SK-N-SH (cell line): ENCODE data around the gene RER1. TPM values are rescaled to one million over a fixed set of nuclear protein-coding genes. Genes with fewer than 3 reads are reported as not detected.

Experiments
- CTCF ChIA-PET: fragments of 300-600, 350-600 bp; formaldehyde crosslinking; extraction: SDS; loops from one replicate; lab custom pipeline; 2021; lab: Yijun Ruan, JAX
- POLR2A ChIA-PET: fragments of 350-600 bp; sonication (Branson Sonifier 250); formaldehyde crosslinking; extraction: SDS; loops from one replicate; lab custom pipeline; 2020; ENCODE audit warnings: antibody characterized with exemption, inconsistent platforms; lab: Yijun Ruan, JAX
- DNase-seq: peaks from one replicate; pipeline ENCODE4 v3.0.0; 2012
- H2AFZ ChIP-seq: fragments of 200-600 bp; sonication (generic); 2 replicates; pipeline ENCODE4 v1.8.1; 2016; ENCODE audit warnings: antibody characterized with exemption, mild to moderate bottlenecking, low read depth
- H3F3A ChIP-seq: fragments of 200-600 bp; sonication (generic); replicated peaks from 2 replicates; pipeline ENCODE3; 2016; ENCODE audit warnings: antibody characterized with exemption, mild to moderate bottlenecking; ENCODE audit not compliant: insufficient read depth
- H3K27ac ChIP-seq, 2 experiments: fragments of 200-500 bp in 1 of 2; fragments of 200-600 bp in 1 of 2; sonication (Bioruptor generic) in 1 of 2; sonication (generic), shearing (Covaris generic) in 1 of 2; 2 replicates each; pipeline versions ENCODE4 v1.5.1 to v1.6.1; 2014 to 2016; ENCODE audit warnings: low read depth in 2 of 2, inconsistent platforms in 1 of 2, low read length in 1 of 2, mild to moderate bottlenecking in 1 of 2, mixed read lengths in 1 of 2
- H3K27me3 ChIP-seq: fragments of 200-600 bp; sonication (generic), shearing (Covaris generic); 2 replicates; pipeline ENCODE4 v1.6.1; 2016; ENCODE audit warnings: mixed run types; ENCODE audit not compliant: insufficient read depth
- H3K36me3 ChIP-seq, 2 experiments: fragments of 200-500 bp in 1 of 2; fragments of 200-600 bp in 1 of 2; sonication (Bioruptor generic) in 1 of 2; sonication (generic) in 1 of 2; replicated peaks in 1 of 2; 2 replicates each; pipeline versions ENCODE3 to v1.5.1; 2014 to 2016; ENCODE audit warnings: low read length in 1 of 2, mild to moderate bottlenecking in 1 of 2; ENCODE audit not compliant: insufficient read depth in 2 of 2, control insufficient read depth in 1 of 2
- H3K4me1 ChIP-seq, 2 experiments: fragments of 200-500 bp in 1 of 2; fragments of 200-600 bp in 1 of 2; sonication (Bioruptor generic) in 1 of 2; sonication (generic), shearing (Covaris generic) in 1 of 2; 2 replicates each; pipeline versions ENCODE4 v1.5.1 to v1.6.1; 2014 to 2016; ENCODE audit warnings: low read depth in 1 of 2, low read length in 1 of 2, mixed run types in 1 of 2; ENCODE audit not compliant: insufficient read depth in 2 of 2, control insufficient read depth in 1 of 2
- H3K4me2 ChIP-seq: fragments of 200-600 bp; sonication (generic), shearing (Covaris generic); 2 replicates; pipeline ENCODE4 v1.6.1; 2017; ENCODE audit warnings: mixed run types
- H3K4me3 ChIP-seq, 2 experiments: fragments of 200-500 bp in 1 of 2; fragments of 200-600 bp in 1 of 2; sonication (Bioruptor generic) in 1 of 2; sonication (generic), shearing (Covaris generic) in 1 of 2; 2 replicates each; pipeline versions ENCODE4 v1.5.1 to v1.8.1; 2014 to 2016; ENCODE audit warnings: low read depth in 2 of 2, inconsistent platforms in 1 of 2, low read length in 1 of 2, mild to moderate bottlenecking in 1 of 2, mixed read lengths in 1 of 2, moderate library complexity in 1 of 2
- H3K79me2 ChIP-seq: fragments of 200-600 bp; sonication (generic); 2 replicates; pipeline ENCODE4 v1.8.1; 2017; ENCODE audit warnings: mild to moderate bottlenecking; ENCODE audit not compliant: insufficient read depth
- H3K9ac ChIP-seq: fragments of 200-600 bp; sonication (generic); 2 replicates; pipeline ENCODE4 v1.6.1; 2017; ENCODE audit warnings: mixed run types
- H3K9me2 ChIP-seq: fragments of 200-600 bp; sonication (generic); 2 replicates; pipeline ENCODE4 v1.6.1; 2017; ENCODE audit warnings: mixed run types
- H3K9me3 ChIP-seq: fragments of 200-600 bp; sonication (generic); 2 replicates; pipeline ENCODE4 v1.6.1; 2017; ENCODE audit warnings: mixed run types, mild to moderate bottlenecking, moderate library complexity
- H4K20me1 ChIP-seq: fragments of 200-600 bp; sonication (generic); 2 replicates; pipeline ENCODE4 v1.6.1; 2017; ENCODE audit warnings: mild to moderate bottlenecking, mixed run types; ENCODE audit not compliant: insufficient read depth
- EP300 ChIP-seq, 2 experiments: IDR thresholded peaks; 2 replicates each; pipeline versions ENCODE4 v1.4.0 to v1.6.1; 2012; ENCODE audit warnings: borderline replicate concordance in 1 of 2, low read depth in 1 of 2, low read length in 1 of 2
- EZH2phosphoT487 ChIP-seq: fragments of 200-600 bp; sonication (generic); IDR thresholded peaks from 2 replicates; pipeline ENCODE4 v1.6.1; 2017; ENCODE audit warnings: low read depth, mixed run types, mild to moderate bottlenecking, antibody characterized with exemption, moderate library complexity, borderline replicate concordance
- FOXJ3 ChIP-seq: sonication (generic); formaldehyde crosslinking; IDR thresholded peaks from 2 replicates; pipeline ENCODE4 v1.5.1; 2020; ENCODE audit warnings: mild to moderate bottlenecking, missing genetic modification reagents
- IRF3 ChIP-seq: fragments of 150-350 bp; IDR thresholded peaks from 2 replicates; pipeline ENCODE4 v1.6.1; 2016; ENCODE audit warnings: mild to moderate bottlenecking, low read depth, low read length
- MAX ChIP-seq: IDR thresholded peaks from 2 replicates; pipeline ENCODE4 v1.4.0; 2012; ENCODE audit warnings: low read depth
- MEF2A ChIP-seq: IDR thresholded peaks from 2 replicates; pipeline ENCODE4 v1.4.0; 2012; ENCODE audit warnings: low read depth, borderline replicate concordance
- RAD21 ChIP-seq: IDR thresholded peaks from 2 replicates; pipeline ENCODE4 v1.6.1; 2012; ENCODE audit warnings: mild to moderate bottlenecking, low read length
- RCOR1 ChIP-seq: fragments of 150-350 bp; IDR thresholded peaks from 2 replicates; pipeline ENCODE4 v1.6.1; 2017; ENCODE audit warnings: antibody characterized with exemption, low read length
- REST ChIP-seq: IDR thresholded peaks from 2 replicates; pipeline ENCODE4 v1.6.1; 2012; ENCODE audit warnings: mild to moderate bottlenecking, low read depth, low read length, moderate library complexity
- RFX5 ChIP-seq: IDR thresholded peaks from 2 replicates; pipeline ENCODE4 v1.6.1; 2012; ENCODE audit warnings: mild to moderate bottlenecking, improper control_type of control experiment, low read length
- USF2 ChIP-seq: fragments of 150-350 bp; IDR thresholded peaks from 2 replicates; pipeline ENCODE4 v1.6.1; 2017; ENCODE audit warnings: antibody characterized with exemption, low read length, low read depth, borderline replicate concordance
- WGBS: methylation state at CpG from one replicate; pipeline ENCODE4 v1.1.6; 2017; ENCODE audit warnings: low lambda C conversion rate; 5-methylcytosine and 5-hydroxymethylcytosine counted together
- polyA plus RNA-seq, 3 experiments: library from polyadenylated mRNA; depleted of rRNA; stranded (reverse); fragments of >200 nt; gene quantifications; 2 replicates each; pipeline ENCODE4 v1.2.3, GENCODE V29; 2012

RER1 gene
- polyA plus RNA-seq, 1 of the 3 experiments (the other 2 are of a cell fraction) = 181 TPM

GRCh38 chr1:2413495-2414296, 22.1 kb downstream of the RER1 start:
- peaks cover 12% of the 10 kb centered on the region for H3K27me3 ChIP-seq
- H3K36me3 ChIP-seq = peaks cover 0 to 11% of the 10 kb centered on the region in 2 experiments
- peak overlapping the region; percentile 80 to 99 for H3K4me3 ChIP-seq
- no peak for TF ChIP-seq EP300 (IDR thresholded peaks at IDR 0.05; ENCODE audit: borderline replicate concordance in 1 of 2, low read depth in 1 of 2, low read length in 1 of 2)
- no peak for TF ChIP-seq REST
- no peak for TF ChIP-seq USF2
- no peak for TF ChIP-seq RAD21
- no peak for TF ChIP-seq EZH2phosphoT487
- TF ChIP-seq RFX5 = no peak
- no peak for TF ChIP-seq RCOR1
- TF ChIP-seq FOXJ3 = no peak
- no peak for TF ChIP-seq MAX
- no peak for TF ChIP-seq IRF3
- TF ChIP-seq MEF2A = no peak
- TF ChIP-seq, all 33 proteins: peak for 0
- Histone ChIP-seq H3K9ac (peak overlapping the region; percentile 66; the same call in 1 of the 2 replicates), H3K4me1 (peaks cover 7 to 32% of the 10 kb centered on the region in 2 experiments; a peak in 1 of 4 replicates), H3K4me2 (peak overlapping the region; percentile 91), H3K9me2 (no peaks in the 10 kb centered on the region), H3K27ac (no peak overlapping the region; a peak in 1 of 4 replicates), H3F3A (no peaks in the 10 kb centered on the region), H3K79me2 (peaks cover 19% of the 10 kb centered on the region), H4K20me1 (no peaks in the 10 kb centered on the region), H2AFZ (no peak overlapping the region), H3K9me3 (no peaks in the 10 kb centered on the region)
- CTCF ChIA-PET = interaction anchor here (0.7 to 4.0 kb wide), 18 partner anchors 10 to 508 kb away, joined by 3 to 44 read pairs (median 3); no protein-coding TSS in a partner anchor
- 81% methylated on average over 11 of the region's 28 CpGs for WGBS
- DNase-seq = no peak
- POLR2A ChIA-PET = no interaction called here
